Body of pancreas (tissue), 4 donors: ENCODE measurements around the gene PSMG3. TPM values are rescaled to one million over a fixed set of nuclear protein-coding genes. Genes with fewer than 3 reads are reported as not detected.

ENCODE experiments used
- ATAC-seq: fragments of 150-250 bp; one replicate; pipeline ENCODE4 v1.9.1; 2016
- DNase-seq, 4 donors: peaks; one replicate each; pipeline ENCODE4 v3.0.0-alpha.2; 2019
- H3K27ac ChIP-seq, 4 donors: fragments of 200-600 bp; sonication (generic); 1 replicate in 3 of 4; 2 replicates in 1 of 4; pipeline versions ENCODE4 v1.5.1 to v1.6.1; 2016 to 2019; ENCODE audit warnings: mild to moderate bottlenecking in 1 of 4, mixed read lengths in 1 of 4, moderate library complexity in 1 of 4
- H3K27me3 ChIP-seq, 2 donors: fragments of 200-600 bp; sonication (generic); one replicate each; pipeline ENCODE4 v1.6.0; 2016; ENCODE audit warnings: mild to moderate bottlenecking in 1 of 2
- H3K36me3 ChIP-seq, 2 donors: fragments of 200-600 bp; sonication (generic); replicated peaks in 1 of 2; 2 replicates each; pipeline ENCODE4 v1.5.1; 2016; ENCODE audit warnings: low read depth in 2 of 2; ENCODE audit not compliant: insufficient read depth in 1 of 2
- H3K4me1 ChIP-seq: fragments of 200-600 bp; sonication (generic); one replicate; pipeline ENCODE4 v1.6.0; 2016
- H3K4me3 ChIP-seq, 2 donors: fragments of 200-600 bp; sonication (generic); 1 replicate in 1 of 2; 2 replicates in 1 of 2; pipeline ENCODE4 v1.5.1; 2016 to 2019
- H3K9me3 ChIP-seq, 3 donors: fragments of 200-600 bp; sonication (generic); 1 replicate in 2 of 3; 2 replicates in 1 of 3; pipeline ENCODE4 v1.5.1; 2016
- POLR2A ChIP-seq, 3 donors: fragments of 450-650 bp; IDR thresholded peaks; one replicate each; pipeline ENCODE4 v1.6.1; 2016; ENCODE audit warnings: antibody characterized with exemption in 3 of 3, mild to moderate bottlenecking in 2 of 3
- WGBS, 2 donors: methylation state at CpG; one replicate each; pipeline ENCODE4 v1.1.5; 2017; 5-methylcytosine and 5-hydroxymethylcytosine counted together
- intact Hi-C: fragments of 100-400 bp; cut with DNase I; formaldehyde crosslinking; loops from one replicate; pipeline ENCODE4 v1.15.1; 2023
- total RNA-seq, 2 donors: library from RNA; depleted of rRNA; stranded (reverse); fragments of >200 nt; gene quantifications; one replicate each; pipeline ENCODE4 v1.1.0, GENCODE V29; 2016
- TF ChIP-seq, protein P1 (sequence below), 7 experiments: fragments of 450-650 bp in 4 of 7; fragments of 200-600 bp in 3 of 7; sonication (generic) in 3 of 7; IDR thresholded peaks; one replicate each; pipeline ENCODE4 v1.5.1; 2016 to 2019; ENCODE audit warnings: antibody characterized with exemption in 7 of 7

PSMG3 gene
- total RNA-seq, 2 donors from 2014 or later, result 34.0 to 39.6 TPM

- intact Hi-C loops, result no loop called here
- TF ChIP-seq POLR2A (IDR thresholded peaks at IDR 0.05), result no peak
- TF ChIP-seq, protein P1, sequence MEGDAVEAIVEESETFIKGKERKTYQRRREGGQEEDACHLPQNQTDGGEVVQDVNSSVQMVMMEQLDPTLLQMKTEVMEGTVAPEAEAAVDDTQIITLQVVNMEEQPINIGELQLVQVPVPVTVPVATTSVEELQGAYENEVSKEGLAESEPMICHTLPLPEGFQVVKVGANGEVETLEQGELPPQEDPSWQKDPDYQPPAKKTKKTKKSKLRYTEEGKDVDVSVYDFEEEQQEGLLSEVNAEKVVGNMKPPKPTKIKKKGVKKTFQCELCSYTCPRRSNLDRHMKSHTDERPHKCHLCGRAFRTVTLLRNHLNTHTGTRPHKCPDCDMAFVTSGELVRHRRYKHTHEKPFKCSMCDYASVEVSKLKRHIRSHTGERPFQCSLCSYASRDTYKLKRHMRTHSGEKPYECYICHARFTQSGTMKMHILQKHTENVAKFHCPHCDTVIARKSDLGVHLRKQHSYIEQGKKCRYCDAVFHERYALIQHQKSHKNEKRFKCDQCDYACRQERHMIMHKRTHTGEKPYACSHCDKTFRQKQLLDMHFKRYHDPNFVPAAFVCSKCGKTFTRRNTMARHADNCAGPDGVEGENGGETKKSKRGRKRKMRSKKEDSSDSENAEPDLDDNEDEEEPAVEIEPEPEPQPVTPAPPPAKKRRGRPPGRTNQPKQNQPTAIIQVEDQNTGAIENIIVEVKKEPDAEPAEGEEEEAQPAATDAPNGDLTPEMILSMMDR (IDR thresholded peaks at IDR 0.05), result no peak
- Histone ChIP-seq H3K4me3 (no peak overlapping the region), H3K27ac (no peak overlapping the region), H3K36me3 (no peaks in the 10 kb centered on the region), H3K27me3 (peaks cover 0 to 9% of the 10 kb centered on the region in 2 donors), H3K9me3 (no peaks in the 10 kb centered on the region), H3K4me1 (no peaks in the 10 kb centered on the region)
- ATAC-seq (no peak), DNase-seq (no peak)
- 83 to 100% methylated on average over 3 to 6 of the region's 8 CpGs for WGBS, 2 donors
These were observed 38.5 kb upstream of the PSMG3 start for GRCh38 chr7:1608318-1608717.

DNA sequence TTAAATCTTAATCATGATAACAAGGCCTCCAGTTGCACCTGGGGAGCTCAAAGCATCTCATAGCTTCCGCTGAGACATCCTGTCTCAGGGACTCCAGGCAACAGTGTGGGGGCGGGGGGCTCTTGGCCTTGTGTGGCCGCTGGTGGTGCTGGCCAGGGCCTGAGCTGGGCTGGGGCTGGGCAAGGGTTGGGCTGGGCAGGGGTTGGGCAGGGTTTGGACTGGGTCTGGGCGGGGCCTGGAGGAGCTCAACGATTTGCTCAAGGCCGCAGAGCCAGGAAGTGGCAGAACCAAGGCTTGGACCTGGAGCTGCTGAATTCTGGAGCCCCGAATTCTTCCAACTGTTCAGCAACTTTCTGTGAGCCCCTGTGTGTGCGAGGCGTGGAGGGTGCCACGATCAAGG lies 37.9 kb upstream of the PSMG3 start:
- DNase-seq, result no peak
- Histone ChIP-seq H3K27me3 (peaks cover 0 to 9% of the 10 kb centered on the region in 2 donors), H3K36me3 (no peaks in the 10 kb centered on the region), H3K4me3 (no peak overlapping the region), H3K9me3 (no peaks in the 10 kb centered on the region), H3K4me1 (no peaks in the 10 kb centered on the region), H3K27ac (no peak overlapping the region)
- TF ChIP-seq, protein P1 (IDR thresholded peaks at IDR 0.05), result no peak
- no peak for TF ChIP-seq POLR2A (IDR thresholded peaks at IDR 0.05)
- ATAC-seq, result no peak
- 55 to 100% methylated on average over 1 to 9 of the region's 10 CpGs for WGBS, 2 donors
- intact Hi-C loops, result no loop called here

- H3K27ac ChIP-seq, result no peak overlapping the region
- H3K4me3 ChIP-seq, result no peak overlapping the region
- no peaks in the 10 kb centered on the region for H3K4me1 ChIP-seq
- WGBS, 2 donors, result 33 to 34% methylated on average over 5 to 7 of the region's 7 CpGs
- TF ChIP-seq POLR2A (IDR thresholded peaks at IDR 0.05), result no peak
- TF ChIP-seq, protein P1 (IDR thresholded peaks at IDR 0.05), result no peak
- DNase-seq (no peak), ATAC-seq (no peak)
- H3K36me3 ChIP-seq, result no peaks in the 10 kb centered on the region
- intact Hi-C loops, result no loop called here
- H3K27me3 ChIP-seq, result peaks cover 0 to 9% of the 10 kb centered on the region in 2 donors
- no peaks in the 10 kb centered on the region for H3K9me3 ChIP-seq
These were observed 37.2 kb upstream of the PSMG3 start for GRCh38 chr7:1607001-1607400.

DNA sequence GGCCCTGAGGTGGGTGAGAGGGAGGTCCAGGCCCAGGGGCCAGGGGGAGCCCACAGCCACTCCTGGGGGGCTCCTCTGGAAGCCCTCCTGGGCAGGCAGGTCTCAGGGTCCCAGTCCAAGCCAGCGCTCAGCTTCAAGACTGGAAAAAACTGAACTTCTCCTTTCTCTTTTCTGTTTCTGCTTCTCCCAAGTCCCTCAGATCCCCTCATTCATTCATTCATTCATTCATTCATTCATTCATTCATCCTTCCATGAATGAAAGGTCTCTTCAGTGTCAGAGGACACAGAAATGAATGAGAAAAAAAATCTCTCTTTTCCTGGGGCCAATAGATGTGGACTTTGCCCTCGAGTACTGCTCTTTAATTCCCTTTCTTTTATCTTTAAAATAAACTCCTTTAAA lies 34.6 kb upstream of the PSMG3 start:
- Histone ChIP-seq H3K27ac (no peak overlapping the region), H3K9me3 (no peaks in the 10 kb centered on the region), H3K4me3 (no peak overlapping the region), H3K27me3 (peaks cover 0 to 9% of the 10 kb centered on the region in 2 donors), H3K36me3 (no peaks in the 10 kb centered on the region), H3K4me1 (no peaks in the 10 kb centered on the region)
- DNase-seq (no peak), ATAC-seq (no peak)
- 53 to 58% methylated on average over 2 of the region's 2 CpGs for WGBS, 2 donors
- TF ChIP-seq, protein P1 (IDR thresholded peaks at IDR 0.05), result no peak
- TF ChIP-seq POLR2A (IDR thresholded peaks at IDR 0.05), result no peak
- intact Hi-C loops, result no loop called here
